Lower leg skin (tissue), 3 donors: ENCODE measurements around the gene REST.

Experiments used
- CTCF ChIP-seq, 3 donors: fragments of 450-650 bp; IDR thresholded peaks; one replicate each; pipeline ENCODE4 v1.5.1; 2016; ENCODE audit warnings: antibody characterized with exemption in 3 of 3, mild to moderate bottlenecking in 3 of 3, moderate library complexity in 2 of 3
- POLR2A ChIP-seq, 2 donors: fragments of 450-650 bp; IDR thresholded peaks; one replicate each; pipeline ENCODE4 v1.6.1; 2016 to 2017; ENCODE audit warnings: antibody characterized with exemption in 2 of 2, mild to moderate bottlenecking in 1 of 2, moderate library complexity in 1 of 2

GRCh38 chr4:56978750-56979303 is 71.1 kb downstream of the REST start, which contains the start of gene POLR2B:
- no peak for TF ChIP-seq CTCF (IDR thresholded peaks at IDR 0.05)
- TF ChIP-seq POLR2A (IDR thresholded peaks at IDR 0.05) = no peak
